HuH-7 (cell line): Measurements from ENCODE around the gene FAM110D.

Experiments used
- DNase-seq: peaks from one replicate; pipeline ENCODE4 v3.0.0; 2011; ENCODE audit warnings: low spot score

The FAM110D gene

DNA sequence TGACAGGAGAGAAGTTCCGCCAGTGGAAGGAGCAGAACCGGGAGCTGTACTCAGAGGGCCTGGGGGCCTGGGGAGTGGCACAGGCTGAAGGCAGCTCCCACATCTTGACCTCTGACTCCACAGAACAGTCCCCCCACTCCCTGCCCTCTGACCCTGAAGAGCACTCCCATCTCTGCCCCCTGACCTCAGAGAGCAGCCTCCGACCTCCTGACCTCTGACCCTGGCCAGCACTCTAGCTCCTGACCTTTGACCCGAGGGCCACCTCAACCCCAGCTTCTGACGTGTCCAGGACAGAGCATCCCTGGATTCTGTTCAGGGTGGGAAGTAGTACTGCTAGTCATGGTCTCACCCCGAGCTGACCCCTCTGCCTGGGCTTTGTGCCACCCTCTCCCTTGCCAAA, 30.5 kb downstream of the FAM110D start:
- no peak for DNase-seq

DNA sequence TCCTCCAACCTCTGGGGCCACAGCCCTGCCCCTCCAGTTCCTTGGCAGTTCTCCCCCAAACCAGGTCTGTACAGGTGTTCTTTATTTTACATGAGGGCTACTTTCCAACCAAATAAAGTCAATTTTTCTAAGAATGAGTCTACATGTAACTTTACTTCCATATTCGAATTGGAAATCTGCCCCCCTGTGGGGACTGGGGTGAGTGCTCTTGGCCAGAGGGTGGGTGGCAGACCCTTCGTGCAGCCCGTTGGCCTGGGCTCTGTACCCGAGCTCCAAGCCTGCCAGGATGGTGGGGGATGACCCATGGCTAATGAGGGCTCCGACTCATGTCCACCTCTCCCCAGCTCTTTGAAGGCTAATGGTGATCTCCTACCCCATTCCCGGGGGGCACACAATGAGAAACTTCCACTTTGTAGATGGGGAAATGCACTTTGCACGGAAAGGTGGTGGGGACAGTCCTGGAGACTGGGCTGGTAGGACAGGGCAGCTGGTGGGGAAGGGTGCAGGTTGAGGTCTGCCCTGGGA, 30.9 kb downstream of the FAM110D start:
- DNase-seq = no peak

DNA sequence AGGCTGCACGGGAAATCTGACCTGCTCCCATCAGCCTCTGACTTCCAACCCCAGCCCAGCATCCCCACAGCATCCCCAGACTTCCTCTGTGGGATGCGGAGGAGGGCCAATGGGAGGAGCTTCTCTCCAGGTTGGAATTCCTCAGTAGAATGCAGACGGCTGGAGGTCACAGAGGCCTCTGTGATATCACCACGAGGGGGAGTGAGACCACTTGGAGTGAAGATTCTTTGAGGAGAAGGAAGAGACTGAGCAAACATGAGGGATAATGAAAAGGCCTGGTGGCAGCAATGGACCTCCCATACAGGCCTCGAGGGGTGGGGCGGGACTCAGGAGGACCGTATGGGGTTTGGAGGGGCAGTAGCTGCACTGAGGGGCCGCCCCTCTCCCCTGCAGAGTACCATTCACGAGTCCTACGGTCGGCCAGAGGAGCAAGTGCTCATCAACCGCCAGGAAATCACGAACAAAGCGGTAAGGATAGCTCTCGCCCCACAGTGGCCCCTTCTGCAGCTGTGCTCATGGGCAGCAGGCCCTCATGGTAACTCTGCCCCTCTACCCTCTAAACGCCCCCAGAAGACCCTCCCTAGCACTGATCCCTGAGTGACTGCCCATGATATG, 31.6 kb downstream of the FAM110D start, which contains the start of gene CATSPER4:
TSS of gene CATSPER4 (plus strand) at position 230 of the 615 bp plus-strand sequence. CDS start at position 256, 26 bp downstream.
- peak; percentile 73 for DNase-seq

DNA sequence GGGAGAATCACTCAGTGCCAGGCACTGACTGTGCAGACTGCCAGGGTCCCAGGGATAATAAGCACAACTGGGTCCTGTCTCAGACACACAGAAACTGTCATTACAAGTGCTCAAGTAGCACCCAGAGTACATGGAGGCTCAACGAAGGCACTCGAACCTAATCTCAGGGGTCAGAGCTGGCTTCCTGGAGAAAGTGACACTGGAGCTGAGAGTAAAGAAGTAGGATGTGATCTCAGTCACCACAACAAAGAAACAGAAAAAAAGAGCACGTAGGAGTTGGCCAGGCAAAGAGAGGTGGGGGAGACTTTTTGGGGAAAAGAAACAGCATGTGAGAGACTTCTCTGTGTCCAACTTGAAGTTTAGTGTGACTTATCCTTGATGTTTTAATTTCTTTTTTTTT, 32.9 kb downstream of the FAM110D start:
- DNase-seq = no peak

DNA sequence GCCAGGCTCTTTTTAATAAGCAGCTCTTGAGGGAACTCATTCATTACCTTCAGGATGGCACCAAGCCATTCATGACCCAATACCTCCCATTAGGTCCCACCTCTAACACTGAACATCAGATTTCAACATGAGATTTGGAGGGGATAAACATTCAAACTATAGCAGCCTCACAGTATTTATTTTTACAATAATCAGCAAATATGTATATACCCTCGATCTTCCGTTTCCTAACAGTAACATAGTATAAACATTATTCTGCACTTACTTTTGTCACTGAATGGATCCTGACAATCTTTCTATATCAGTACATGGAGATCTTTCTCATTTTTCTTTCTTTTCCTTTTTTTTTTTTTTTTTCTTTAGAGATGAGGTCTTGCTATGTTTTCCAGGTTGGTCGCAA, 36.9 kb downstream of the FAM110D start:
- DNase-seq = no peak

DNA sequence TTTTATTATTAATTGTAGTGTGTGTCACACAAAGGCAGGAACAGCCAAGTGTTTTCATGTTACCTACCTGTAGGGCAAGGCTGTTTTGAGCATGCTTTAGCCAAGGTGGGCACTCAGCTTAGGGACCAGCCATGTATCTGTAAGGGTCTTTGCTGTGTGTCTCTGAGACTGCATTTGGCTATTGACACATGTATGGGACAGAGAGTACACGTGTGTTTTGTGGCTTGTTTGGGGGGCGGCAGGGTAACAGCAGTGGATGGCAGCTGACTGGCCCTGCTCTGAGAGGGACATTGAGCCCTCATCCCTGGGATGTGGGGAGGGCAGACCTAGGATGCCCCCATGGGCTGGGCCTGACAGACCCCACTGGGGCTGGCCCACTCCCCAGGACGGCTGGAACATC, 38.4 kb downstream of the FAM110D start:
- DNase-seq = no peak

DNA sequence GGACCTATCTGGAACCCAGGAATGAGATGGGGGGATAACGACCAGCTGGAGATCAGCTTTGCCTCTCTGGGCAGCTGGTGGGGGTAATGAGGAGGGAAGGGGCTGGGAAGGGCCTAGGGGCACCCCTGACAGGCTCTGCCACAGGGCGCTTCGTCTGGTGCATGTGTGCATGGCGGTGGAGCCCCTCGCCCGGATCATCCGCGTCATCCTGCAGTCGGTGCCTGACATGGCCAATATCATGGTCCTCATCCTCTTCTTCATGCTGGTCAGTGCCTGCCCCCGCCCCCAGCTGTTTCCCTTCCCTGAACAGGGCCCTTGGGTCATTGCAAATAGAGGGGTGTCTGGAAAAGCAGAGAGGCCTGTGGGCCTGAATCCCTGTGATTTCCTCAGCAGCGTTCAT, 38.9 kb downstream of the FAM110D start:
- DNase-seq = no peak

DNA sequence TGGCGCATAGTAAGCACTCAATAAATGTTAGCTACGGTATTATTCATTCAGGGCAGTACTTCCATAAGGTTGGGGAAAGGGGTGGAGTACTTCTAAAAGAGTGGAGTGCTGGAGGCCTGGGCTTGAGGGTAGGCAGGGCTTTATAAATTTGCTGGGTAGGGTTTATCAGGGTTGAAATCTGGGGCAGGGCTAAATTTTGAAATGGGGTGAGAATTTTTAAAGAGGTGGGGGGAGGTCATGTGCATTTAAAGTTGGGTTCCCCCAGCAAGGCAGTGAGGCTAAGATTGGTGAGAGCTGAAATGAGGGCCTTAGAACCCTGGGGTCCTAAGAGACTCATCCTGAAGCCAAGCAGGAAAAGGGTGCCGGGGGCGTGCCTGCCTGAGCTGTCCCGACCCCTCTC, 41.5 kb downstream of the FAM110D start:
- no peak for DNase-seq

DNA sequence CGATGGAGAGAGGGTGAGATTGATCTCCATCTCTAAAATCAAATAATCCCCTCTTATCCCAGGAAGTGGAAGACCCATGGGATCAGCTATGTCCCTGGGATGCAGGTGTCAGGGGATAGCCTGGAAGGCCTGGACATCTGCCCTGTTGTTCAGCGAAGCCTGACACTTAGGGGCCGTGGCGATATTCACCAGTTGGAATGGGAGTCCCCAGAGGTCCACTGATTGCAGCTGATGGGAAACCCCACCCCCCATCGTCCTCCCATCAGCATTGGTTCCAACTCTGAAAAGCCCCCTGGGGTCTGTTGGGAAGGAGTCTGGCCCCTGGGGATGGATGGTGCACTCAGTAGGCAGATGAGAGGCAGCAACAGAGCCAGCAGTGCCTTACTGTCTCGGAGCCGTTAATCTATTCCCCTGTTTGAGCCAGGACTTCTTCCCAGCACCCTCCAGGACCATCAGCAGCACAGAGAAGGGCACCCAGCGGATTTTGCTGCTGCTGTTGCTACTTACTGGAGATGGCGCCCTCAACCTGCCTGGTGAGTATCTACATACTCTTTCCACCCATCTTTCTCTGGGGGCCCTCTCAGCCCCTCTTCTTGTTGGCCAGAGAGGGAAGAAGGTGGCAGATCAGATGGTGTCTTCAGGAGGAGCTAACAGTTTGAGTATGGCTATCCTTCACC, 44.9 kb downstream of the FAM110D start:
- no peak for DNase-seq

DNA sequence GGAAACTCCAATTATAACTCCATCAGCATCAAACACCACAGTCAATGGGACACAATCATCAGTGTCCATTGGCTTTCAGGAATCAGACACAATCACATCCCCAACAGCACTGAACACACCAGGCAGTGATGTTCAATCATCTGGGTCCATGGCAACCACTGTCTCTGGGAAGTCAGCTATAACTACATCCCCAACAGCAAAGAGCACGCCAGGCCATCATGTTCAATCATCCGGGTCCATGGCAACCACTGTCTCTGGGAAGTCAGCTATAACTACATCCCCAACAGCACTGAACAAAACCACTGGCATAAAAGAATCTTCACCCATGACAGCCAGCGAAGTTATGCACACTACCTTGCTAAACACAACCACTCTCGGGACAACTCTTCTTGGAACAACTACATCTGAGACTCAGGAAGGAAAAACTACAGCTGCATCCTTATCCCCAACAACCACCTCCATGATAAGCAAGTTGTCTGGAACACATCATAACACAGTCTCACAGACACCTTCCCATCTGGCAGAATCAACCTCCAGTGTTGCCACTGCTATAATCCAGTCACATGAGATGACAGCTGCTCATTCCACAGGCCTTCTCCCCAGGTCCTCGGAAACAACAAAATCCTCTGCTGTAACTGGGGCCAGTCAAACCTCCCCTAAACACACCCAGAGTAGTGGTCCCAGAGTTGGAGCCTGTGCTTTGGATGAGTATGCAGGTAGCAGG, 51.4 kb downstream of the FAM110D start:
- no peak for DNase-seq

DNA sequence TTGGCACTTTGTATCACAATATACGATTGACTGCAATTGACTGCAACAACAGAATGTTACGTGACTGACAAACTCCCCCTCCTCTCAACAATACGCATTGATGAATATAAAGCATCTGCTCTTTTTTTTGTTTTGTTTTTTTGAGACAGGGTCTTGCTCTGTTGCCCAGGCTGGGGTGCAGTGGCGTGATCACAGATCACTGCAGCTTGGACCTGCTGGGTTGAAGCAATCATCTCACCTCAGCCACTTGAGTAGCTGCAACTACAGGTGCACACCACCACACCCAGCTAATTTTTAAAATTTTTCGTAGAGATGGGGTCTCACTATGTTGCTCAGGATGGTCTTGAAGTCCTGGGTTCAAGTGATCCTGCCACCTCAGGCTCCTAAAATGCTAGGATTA, 53.8 kb downstream of the FAM110D start:
- no peak for DNase-seq

DNA sequence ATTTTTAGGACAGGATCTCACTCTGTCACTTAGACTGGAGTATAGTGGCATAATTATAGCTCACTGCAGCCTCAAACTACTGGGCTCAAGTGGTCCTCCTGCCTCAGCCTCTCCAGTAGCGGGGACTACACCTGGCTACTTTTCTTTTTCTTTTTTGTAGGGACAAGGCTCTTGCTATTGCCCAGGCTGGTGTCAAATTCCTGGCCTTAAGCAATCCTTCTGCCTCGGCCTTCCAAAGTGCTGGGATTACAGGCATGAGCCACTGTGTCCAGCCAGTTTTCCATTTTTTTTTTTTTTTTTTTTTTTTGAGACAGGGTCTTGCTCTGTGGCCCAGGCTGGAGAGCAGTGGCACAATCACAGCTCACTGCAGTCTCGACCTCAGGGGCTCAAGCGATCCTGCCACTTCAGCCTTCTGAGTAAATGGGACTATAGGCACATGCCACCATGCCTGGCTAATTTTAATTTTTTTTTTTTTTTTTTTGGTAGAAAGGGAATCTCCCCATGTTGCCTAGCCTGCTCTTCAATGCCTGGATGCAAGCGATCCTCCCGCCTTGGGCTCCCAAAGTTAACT, 54.5 kb downstream of the FAM110D start:
- DNase-seq = no peak
